ENCODE results near the gene VPS26B. TPM values are rescaled to one million over a fixed set of nuclear protein-coding genes. Genes with fewer than 3 reads are reported as not detected.

The VPS26B gene
- total and polyA plus RNA-seq, 9 donors, result 19.4 to 46.5 (median 36.3) TPM

DNA sequence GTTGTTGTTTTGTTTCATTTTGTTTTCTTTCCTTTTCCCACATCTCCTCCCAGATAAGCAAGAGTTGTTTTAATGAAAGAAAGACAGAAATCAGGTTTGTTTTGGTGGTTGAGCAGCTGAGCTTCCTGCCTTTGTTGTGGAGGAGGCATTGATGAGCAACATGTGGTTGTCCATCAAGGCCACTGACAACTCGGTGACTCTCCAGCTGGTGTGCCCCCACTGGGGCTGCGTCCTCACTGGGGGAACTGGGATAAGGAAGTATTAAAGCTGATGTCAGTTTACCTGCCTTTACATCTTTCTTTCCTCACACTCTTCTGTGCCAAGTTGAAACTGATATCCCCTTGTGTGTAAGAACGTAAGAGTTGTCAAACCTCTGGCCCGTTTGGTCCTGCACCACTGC, 5.9 kb downstream of the VPS26B start:
- H3K4me1 ChIP-seq (ENCODE audit: insufficient read depth), result peaks cover 18% of the 10 kb centered on the region
- no peak for DNase-seq
- no peaks in the 10 kb centered on the region for H3K36me3 ChIP-seq
- intact Hi-C loops (cut with DNase I), result no loop called here
- H3K27me3 ChIP-seq, result no peaks in the 10 kb centered on the region
- TF ChIP-seq POLR2A (IDR thresholded peaks at IDR 0.05), result no peak
- TF ChIP-seq, protein P1, sequence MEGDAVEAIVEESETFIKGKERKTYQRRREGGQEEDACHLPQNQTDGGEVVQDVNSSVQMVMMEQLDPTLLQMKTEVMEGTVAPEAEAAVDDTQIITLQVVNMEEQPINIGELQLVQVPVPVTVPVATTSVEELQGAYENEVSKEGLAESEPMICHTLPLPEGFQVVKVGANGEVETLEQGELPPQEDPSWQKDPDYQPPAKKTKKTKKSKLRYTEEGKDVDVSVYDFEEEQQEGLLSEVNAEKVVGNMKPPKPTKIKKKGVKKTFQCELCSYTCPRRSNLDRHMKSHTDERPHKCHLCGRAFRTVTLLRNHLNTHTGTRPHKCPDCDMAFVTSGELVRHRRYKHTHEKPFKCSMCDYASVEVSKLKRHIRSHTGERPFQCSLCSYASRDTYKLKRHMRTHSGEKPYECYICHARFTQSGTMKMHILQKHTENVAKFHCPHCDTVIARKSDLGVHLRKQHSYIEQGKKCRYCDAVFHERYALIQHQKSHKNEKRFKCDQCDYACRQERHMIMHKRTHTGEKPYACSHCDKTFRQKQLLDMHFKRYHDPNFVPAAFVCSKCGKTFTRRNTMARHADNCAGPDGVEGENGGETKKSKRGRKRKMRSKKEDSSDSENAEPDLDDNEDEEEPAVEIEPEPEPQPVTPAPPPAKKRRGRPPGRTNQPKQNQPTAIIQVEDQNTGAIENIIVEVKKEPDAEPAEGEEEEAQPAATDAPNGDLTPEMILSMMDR (IDR thresholded peaks at IDR 0.05), result no peak
- TF ChIP-seq EP300 (IDR thresholded peaks at IDR 0.05), result no peak
- 26 to 41% (median 32%) methylated on average over 4 of the region's 4 CpGs for WGBS, 3 donors
- no peaks in the 10 kb centered on the region for H3K9me3 ChIP-seq
- H3K4me3 ChIP-seq, result no peak overlapping the region
- H3K27ac ChIP-seq, result no peak overlapping the region

DNA sequence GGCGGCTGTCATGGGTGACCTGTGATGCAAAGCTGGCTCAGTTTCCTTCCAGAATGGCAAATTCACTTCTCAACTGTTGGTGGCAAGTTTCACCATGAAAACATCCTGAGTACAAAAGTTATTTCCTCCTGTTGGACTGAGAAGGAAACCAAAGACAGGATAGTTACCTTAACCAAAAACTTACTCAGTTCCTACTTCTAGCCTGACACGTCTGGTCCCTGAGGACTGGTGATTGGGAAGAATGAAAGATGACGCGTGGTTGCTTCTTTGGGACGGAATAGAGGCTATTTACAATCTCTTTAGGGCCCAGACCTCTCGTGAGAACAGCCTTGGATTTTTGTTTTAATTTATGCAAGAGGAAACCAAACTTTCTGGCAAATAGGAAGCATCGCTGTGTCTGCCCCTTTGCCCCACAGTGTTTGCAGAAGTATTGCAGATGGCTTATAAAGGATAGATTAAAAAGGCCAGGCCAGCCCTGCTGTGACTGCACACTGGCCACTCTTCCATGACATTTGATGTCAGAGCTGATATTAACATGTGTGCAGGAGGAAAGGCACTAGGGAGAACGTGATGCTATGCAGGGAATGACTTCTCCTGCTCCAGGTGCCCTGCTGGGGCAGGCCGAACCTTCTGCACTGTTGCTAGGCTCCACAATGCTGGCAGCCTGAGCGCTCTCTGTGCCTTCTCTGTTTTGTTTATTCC, 7.6 kb downstream of the VPS26B start:
- intact Hi-C loops (cut with DNase I), result no loop called here
- no peaks in the 10 kb centered on the region for H3K27me3 ChIP-seq
- H3K4me1 ChIP-seq (ENCODE audit: insufficient read depth), result peaks cover 17% of the 10 kb centered on the region
- H3K9me3 ChIP-seq, result no peaks in the 10 kb centered on the region
- H3K27ac ChIP-seq, result no peak overlapping the region
- TF ChIP-seq EP300 (IDR thresholded peaks at IDR 0.05) (no peak), POLR2A (IDR thresholded peaks at IDR 0.05) (no peak)
- TF ChIP-seq, protein P1 (IDR thresholded peaks at IDR 0.05), result no peak
- no peaks in the 10 kb centered on the region for H3K36me3 ChIP-seq
- 27 to 43% (median 32%) methylated on average over 10 of the region's 10 CpGs for WGBS, 3 donors
- H3K4me3 ChIP-seq, result no peak overlapping the region
- no peak for DNase-seq

DNA sequence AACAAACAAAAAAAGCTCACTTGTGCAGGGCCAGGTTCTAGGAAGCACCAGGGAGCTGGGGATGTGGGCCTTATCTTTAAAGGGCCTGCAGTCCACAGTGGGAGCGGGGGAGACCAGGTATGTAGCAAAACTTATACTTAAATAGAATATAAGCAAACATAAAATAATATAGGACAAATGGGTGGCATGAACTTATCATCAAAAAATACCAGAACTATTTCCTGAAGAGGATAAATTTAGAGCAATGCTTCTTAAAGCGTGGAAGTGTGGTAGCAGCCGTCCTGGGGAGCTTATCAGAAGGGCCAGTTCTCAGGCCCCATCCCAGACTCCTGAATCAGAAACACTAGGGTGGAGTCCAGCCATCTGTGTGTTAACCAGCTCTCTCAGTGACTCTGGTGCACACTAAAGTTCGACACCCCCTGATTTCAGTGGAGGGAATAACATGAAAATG, 9.3 kb downstream of the VPS26B start:
- 63 to 74% (median 66%) methylated on average over 4 of the region's 4 CpGs for WGBS, 3 donors
- TF ChIP-seq, protein P1 (IDR thresholded peaks at IDR 0.05), result no peak
- TF ChIP-seq POLR2A (IDR thresholded peaks at IDR 0.05), result no peak
- no peak for TF ChIP-seq EP300 (IDR thresholded peaks at IDR 0.05)
- no peaks in the 10 kb centered on the region for H3K27me3 ChIP-seq
- intact Hi-C loops (cut with DNase I), result no loop called here
- no peaks in the 10 kb centered on the region for H3K9me3 ChIP-seq
- H3K4me3 ChIP-seq, result no peak overlapping the region
- H3K27ac ChIP-seq, result no peak overlapping the region
- DNase-seq, result no peak
- H3K4me1 ChIP-seq (ENCODE audit: insufficient read depth), result peaks cover 13% of the 10 kb centered on the region
- H3K36me3 ChIP-seq, result no peaks in the 10 kb centered on the region

DNA sequence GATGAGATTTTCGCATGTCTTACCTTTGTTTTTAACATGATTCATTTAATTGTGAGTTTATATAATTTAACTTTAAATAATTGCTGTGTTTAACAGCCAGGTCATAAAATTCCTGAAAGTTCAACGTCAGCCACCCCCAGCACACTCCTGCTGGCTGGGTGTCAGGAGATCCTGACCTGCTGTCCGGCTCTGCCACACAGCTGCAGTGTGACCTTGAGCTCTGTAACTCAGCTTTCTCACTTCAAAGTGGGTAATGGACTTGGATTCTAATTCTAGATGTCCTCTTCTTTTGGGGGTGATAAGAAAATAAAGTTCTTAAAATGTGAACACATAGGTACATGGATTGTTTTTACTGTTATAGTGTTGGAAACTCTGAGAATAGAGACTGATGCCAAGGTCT, 10.9 kb downstream of the VPS26B start:
- no peaks in the 10 kb centered on the region for H3K36me3 ChIP-seq
- H3K27me3 ChIP-seq, result no peaks in the 10 kb centered on the region
- H3K4me1 ChIP-seq (ENCODE audit: insufficient read depth), result peaks cover 12% of the 10 kb centered on the region
- DNase-seq, result no peak
- no peak overlapping the region for H3K4me3 ChIP-seq
- no peaks in the 10 kb centered on the region for H3K9me3 ChIP-seq
- 23 to 40% (median 35%) methylated on average over 3 of the region's 3 CpGs for WGBS, 3 donors
- H3K27ac ChIP-seq, result no peak overlapping the region
- TF ChIP-seq, protein P1 (IDR thresholded peaks at IDR 0.05), result no peak
- no peak for TF ChIP-seq EP300 (IDR thresholded peaks at IDR 0.05)
- no peak for TF ChIP-seq POLR2A (IDR thresholded peaks at IDR 0.05)
- intact Hi-C loops (cut with DNase I), result no loop called here
